ENCODE results near the gene ATP8A2. TPM values are rescaled to one million over a fixed set of nuclear protein-coding genes. Genes with fewer than 3 reads are reported as not detected.

Gene ATP8A2
- polyA plus RNA-seq, 1 donor from 2014 or later: 11.9 TPM

DNA sequence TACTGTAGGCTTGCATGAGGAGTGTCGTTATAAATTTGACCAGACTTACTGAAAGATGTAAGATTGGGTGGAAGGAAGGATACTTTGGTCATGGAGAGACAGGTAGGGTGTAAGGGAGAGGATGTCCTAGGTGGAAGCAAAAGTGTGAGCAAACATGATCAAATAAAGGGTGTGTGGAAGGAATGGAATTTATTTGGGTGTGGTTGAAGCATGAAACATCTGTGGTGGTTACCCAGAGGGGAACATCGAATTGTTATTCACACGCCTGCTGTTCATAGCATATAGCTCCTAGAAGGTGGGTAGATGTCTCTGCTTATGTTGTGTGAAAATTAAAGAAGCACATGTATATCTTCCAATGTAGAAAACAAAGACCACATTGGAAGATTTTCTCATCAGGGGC lies 157.7 kb downstream of the ATP8A2 start:
- H3K9ac ChIP-seq (ENCODE audit: low read length): no peak overlapping the region
- no peaks in the 10 kb centered on the region for H3K36me3 ChIP-seq (ENCODE audit: insufficient read depth, low read length)
- no peaks in the 10 kb centered on the region for H3K27me3 ChIP-seq (ENCODE audit: insufficient read depth, low read depth, low read length)
- H2AFZ ChIP-seq (ENCODE audit: low read depth, low read length): no peak overlapping the region
- H3K27ac ChIP-seq (ENCODE audit: low read length): no peak overlapping the region
- peaks cover 4% of the 10 kb centered on the region for H3K9me3 ChIP-seq (ENCODE audit: low read length)
- H3K4me2 ChIP-seq (ENCODE audit: low read length): no peak overlapping the region
- no peaks in the 10 kb centered on the region for H4K20me1 ChIP-seq (ENCODE audit: insufficient read depth)
- no peaks in the 10 kb centered on the region for H3K9me2 ChIP-seq (ENCODE audit: insufficient read depth, low read length)
- no peaks in the 10 kb centered on the region for H3F3A ChIP-seq (ENCODE audit: insufficient read depth, low read length, poor library complexity, severe bottlenecking)
- TF ChIP-seq MXI1 (conservative IDR thresholded peaks at IDR 0.05; ENCODE audit: poor library complexity, severe bottlenecking): no peak
- no peak for TF ChIP-seq SMC3 (conservative IDR thresholded peaks at IDR 0.05; ENCODE audit: poor library complexity)
- TF ChIP-seq EZH2 (IDR thresholded peaks at IDR 0.05; ENCODE audit: borderline replicate concordance, insufficient read depth, low read length, poor library complexity, severe bottlenecking): no peak
- no peak for TF ChIP-seq TAF1 (IDR thresholded peaks at IDR 0.05; ENCODE audit: low read depth)
- no peaks in the 10 kb centered on the region for H3K79me2 ChIP-seq (replicated peaks; ENCODE audit: insufficient read depth, low read length)
- no peak overlapping the region for H3K4me3 ChIP-seq (ENCODE audit: low read length)

DNA sequence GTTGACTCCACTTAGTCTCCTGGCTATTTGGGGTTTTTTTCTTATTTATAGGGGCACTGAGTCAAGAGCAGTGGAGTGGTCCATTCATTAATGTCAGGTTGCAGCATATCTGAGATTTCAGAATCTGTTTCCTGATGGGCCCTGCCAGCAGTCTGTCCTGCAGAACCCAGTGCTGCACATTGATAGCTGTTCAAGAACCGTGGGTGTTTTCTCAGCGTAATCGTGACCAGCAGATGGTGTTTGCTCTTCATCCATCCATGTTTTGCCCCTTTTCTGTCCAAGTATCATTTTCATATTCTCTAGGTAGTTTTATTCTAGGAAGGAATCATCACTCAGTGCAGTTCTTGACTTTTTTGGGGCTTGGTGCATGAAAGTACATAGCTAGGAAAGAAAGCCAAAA lies 166.5 kb downstream of the ATP8A2 start:
- no peaks in the 10 kb centered on the region for H3F3A ChIP-seq (ENCODE audit: insufficient read depth, low read length, poor library complexity, severe bottlenecking)
- H2AFZ ChIP-seq (ENCODE audit: low read depth, low read length): no peak overlapping the region
- TF ChIP-seq, protein P1, sequence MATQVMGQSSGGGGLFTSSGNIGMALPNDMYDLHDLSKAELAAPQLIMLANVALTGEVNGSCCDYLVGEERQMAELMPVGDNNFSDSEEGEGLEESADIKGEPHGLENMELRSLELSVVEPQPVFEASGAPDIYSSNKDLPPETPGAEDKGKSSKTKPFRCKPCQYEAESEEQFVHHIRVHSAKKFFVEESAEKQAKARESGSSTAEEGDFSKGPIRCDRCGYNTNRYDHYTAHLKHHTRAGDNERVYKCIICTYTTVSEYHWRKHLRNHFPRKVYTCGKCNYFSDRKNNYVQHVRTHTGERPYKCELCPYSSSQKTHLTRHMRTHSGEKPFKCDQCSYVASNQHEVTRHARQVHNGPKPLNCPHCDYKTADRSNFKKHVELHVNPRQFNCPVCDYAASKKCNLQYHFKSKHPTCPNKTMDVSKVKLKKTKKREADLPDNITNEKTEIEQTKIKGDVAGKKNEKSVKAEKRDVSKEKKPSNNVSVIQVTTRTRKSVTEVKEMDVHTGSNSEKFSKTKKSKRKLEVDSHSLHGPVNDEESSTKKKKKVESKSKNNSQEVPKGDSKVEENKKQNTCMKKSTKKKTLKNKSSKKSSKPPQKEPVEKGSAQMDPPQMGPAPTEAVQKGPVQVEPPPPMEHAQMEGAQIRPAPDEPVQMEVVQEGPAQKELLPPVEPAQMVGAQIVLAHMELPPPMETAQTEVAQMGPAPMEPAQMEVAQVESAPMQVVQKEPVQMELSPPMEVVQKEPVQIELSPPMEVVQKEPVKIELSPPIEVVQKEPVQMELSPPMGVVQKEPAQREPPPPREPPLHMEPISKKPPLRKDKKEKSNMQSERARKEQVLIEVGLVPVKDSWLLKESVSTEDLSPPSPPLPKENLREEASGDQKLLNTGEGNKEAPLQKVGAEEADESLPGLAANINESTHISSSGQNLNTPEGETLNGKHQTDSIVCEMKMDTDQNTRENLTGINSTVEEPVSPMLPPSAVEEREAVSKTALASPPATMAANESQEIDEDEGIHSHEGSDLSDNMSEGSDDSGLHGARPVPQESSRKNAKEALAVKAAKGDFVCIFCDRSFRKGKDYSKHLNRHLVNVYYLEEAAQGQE (IDR thresholded peaks at IDR 0.05; ENCODE audit: borderline replicate concordance): no peak
- TF ChIP-seq RAD21 (conservative IDR thresholded peaks at IDR 0.05) (no peak), SMC3 (conservative IDR thresholded peaks at IDR 0.05; ENCODE audit: poor library complexity) (no peak), TAF1 (IDR thresholded peaks at IDR 0.05; ENCODE audit: low read depth) (no peak), EZH2 (IDR thresholded peaks at IDR 0.05; ENCODE audit: borderline replicate concordance, insufficient read depth, low read length, poor library complexity, severe bottlenecking) (no peak), MXI1 (conservative IDR thresholded peaks at IDR 0.05; ENCODE audit: poor library complexity, severe bottlenecking) (no peak), POLR2AphosphoS5 (IDR thresholded peaks at IDR 0.05) (no peak), EP300 (conservative IDR thresholded peaks at IDR 0.05; ENCODE audit: poor library complexity, severe bottlenecking) (no peak)
- TF ChIP-seq, protein P2, sequence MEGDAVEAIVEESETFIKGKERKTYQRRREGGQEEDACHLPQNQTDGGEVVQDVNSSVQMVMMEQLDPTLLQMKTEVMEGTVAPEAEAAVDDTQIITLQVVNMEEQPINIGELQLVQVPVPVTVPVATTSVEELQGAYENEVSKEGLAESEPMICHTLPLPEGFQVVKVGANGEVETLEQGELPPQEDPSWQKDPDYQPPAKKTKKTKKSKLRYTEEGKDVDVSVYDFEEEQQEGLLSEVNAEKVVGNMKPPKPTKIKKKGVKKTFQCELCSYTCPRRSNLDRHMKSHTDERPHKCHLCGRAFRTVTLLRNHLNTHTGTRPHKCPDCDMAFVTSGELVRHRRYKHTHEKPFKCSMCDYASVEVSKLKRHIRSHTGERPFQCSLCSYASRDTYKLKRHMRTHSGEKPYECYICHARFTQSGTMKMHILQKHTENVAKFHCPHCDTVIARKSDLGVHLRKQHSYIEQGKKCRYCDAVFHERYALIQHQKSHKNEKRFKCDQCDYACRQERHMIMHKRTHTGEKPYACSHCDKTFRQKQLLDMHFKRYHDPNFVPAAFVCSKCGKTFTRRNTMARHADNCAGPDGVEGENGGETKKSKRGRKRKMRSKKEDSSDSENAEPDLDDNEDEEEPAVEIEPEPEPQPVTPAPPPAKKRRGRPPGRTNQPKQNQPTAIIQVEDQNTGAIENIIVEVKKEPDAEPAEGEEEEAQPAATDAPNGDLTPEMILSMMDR (IDR thresholded peaks at IDR 0.05; ENCODE audit: poor library complexity, severe bottlenecking): no peak
- H3K36me3 ChIP-seq (ENCODE audit: insufficient read depth, low read length): no peaks in the 10 kb centered on the region
- H3K9me3 ChIP-seq (ENCODE audit: low read length): no peaks in the 10 kb centered on the region
- no peak overlapping the region for H3K4me3 ChIP-seq (ENCODE audit: low read length)
- no peaks in the 10 kb centered on the region for H3K79me2 ChIP-seq (replicated peaks; ENCODE audit: insufficient read depth, low read length)
- H3K9ac ChIP-seq (ENCODE audit: low read length): no peak overlapping the region
- H3K27me3 ChIP-seq (ENCODE audit: insufficient read depth, low read depth, low read length): no peaks in the 10 kb centered on the region
- no peaks in the 10 kb centered on the region for H4K20me1 ChIP-seq (ENCODE audit: insufficient read depth)
- no peak overlapping the region for H3K27ac ChIP-seq (ENCODE audit: low read length)
- no peak overlapping the region for H3K4me2 ChIP-seq (ENCODE audit: low read length)
- H3K9me2 ChIP-seq (ENCODE audit: insufficient read depth, low read length): no peaks in the 10 kb centered on the region
